ENCODE results near the gene MAP4K1.
"Not testable (repeated sequence)": the region's sequence is repeated elsewhere in the genome, so short reads cannot be mapped to it uniquely, and the experiment has no call there.

MAP4K1 gene

GRCh38 chr19:38571682-38572081 lies 46.1 kb downstream of the MAP4K1 start:
- DNase-seq (ENCODE audit: low read depth, low spot score) = no peak

DNA sequence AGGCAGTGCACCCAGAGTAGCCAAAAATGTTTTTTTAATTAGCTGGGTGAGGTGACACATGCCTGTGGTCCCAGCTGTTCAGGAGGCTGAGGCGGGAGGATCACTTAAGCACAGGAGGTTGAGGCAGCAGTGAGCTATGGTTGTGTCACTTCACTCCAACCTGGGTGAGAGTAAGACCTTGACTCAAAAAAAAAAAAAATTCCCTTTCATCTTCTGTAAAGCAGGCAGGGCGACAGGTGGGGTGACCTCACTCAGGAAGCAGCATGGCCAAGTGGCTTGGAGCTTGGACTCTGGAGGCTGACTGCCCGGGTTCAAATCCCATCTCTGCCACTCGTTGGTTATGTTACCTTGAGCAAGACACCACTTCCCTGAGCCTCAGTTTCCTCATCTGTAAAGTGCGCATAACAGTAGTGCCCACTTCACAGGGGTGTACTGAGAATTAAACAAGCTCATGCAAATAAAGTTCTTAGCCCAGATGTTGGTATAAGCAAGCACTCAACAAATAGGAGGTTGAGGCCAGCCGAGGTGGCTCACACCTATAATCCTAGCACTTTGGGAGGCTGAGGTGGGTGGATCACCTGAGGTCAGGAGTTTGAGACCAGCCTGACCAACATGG lies 48.3 kb downstream of the MAP4K1 start:
- DNase-seq (ENCODE audit: low read depth, low spot score) = no peak

DNA sequence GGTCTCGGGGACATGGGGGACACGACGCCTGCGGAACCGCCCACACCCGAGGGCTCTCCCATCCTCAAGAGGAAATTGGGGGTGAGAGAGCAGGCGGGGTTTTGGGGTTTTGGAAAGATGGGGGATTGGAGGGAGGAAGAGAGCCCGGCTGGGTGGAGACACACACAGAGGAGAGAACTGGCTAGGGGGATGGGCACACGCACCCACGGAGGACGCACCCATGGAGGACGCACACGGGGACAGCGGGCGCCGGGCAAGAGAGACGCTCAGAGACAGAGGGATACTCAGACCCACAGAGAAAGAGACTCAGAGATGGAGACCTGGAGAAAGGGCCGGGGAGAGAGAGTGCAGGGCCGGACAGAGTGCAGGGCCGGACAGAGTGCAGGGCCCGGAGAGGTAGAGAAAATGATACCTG lies 52.1 kb downstream of the MAP4K1 start:
- DNase-seq (ENCODE audit: low read depth, low spot score) = no peak

GRCh38 chr19:38564981-38565690 lies 52.6 kb downstream of the MAP4K1 start:
- DNase-seq (ENCODE audit: low read depth, low spot score) = peak; percentile 25

- DNase-seq (ENCODE audit: low read depth, low spot score) = no peak
These were observed 54.3 kb downstream of the MAP4K1 start for GRCh38 chr19:38563475-38563874.

DNA sequence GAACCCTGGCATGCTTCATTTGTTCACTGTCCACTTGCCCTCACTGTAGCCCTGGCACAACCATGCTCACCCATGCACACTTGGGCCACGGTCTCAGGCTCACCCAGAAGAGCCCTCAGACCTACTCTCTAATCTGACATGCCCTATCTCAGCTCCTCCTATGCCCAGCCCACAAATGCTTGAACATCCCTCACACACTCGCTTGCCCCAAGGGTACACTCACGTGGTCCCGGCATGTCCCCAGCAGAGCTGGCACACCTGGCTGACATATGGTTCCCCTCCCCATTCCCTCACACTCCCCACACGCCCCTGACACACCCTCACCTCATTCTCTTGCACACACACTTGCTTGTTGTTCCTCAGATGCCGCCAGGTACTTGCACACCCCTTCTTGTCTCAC lies 55.7 kb downstream of the MAP4K1 start:
- DNase-seq (ENCODE audit: low read depth, low spot score) = no peak

DNA sequence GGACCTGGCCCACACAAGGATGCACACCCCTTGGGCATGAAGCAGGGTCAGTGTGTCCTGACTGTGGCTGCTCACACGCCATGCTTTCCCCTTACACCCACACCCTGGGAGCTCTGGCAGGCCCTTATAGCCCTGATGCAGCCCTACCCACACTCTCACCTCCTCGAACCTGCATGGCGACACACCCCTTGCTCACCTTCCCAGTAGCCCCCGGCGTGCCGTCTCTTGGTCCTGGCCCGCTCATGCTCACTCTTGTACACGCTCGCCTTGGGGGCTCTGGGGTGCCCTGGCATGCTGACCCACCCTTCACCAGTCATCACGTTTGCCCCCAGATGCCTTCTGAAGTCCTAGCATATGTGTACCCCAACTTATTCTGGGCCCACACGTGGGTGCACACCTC lies 56.1 kb downstream of the MAP4K1 start:
- no peak for DNase-seq (ENCODE audit: low read depth, low spot score)

GRCh38 chr19:38561053-38561606 lies 56.6 kb downstream of the MAP4K1 start:
- DNase-seq (ENCODE audit: low read depth, low spot score) = no peak

GRCh38 chr19:38559428-38560401 lies 58.0 kb downstream of the MAP4K1 start:
- DNase-seq (ENCODE audit: low read depth, low spot score) = peak; percentile 19

GRCh38 chr19:38558933-38559332 lies 58.8 kb downstream of the MAP4K1 start:
- DNase-seq (ENCODE audit: low read depth, low spot score) = not testable (repeated sequence)

DNA sequence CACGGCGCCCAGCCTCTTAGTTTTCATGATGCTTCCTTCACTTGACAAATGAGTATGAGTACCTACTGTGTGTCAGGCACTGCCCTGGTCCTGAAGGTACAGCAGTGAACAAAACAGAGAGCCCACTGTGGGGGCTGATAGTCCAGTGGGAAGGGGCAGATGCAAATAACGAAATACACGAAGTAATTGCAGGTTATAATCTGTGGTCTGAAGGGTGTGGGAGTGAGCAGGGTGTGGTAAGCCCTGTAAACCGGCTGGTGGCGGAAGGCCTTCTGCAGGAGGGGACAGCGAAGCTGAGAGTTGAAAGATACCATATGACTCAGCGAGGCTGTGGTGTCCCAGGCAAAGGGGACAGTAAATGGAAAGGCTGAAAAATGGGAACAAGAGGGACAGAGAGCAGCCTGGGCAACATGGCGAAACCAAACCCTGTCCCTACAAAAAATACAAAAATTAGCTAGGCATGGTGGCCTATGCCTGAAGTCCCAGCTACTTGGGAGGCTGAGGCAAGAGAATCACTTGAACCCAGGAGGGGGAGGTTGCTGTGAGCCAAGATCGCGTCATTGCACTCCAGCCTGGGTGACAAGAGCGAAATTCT lies 60.5 kb downstream of the MAP4K1 start:
- no peak for DNase-seq (ENCODE audit: low read depth, low spot score)

DNA sequence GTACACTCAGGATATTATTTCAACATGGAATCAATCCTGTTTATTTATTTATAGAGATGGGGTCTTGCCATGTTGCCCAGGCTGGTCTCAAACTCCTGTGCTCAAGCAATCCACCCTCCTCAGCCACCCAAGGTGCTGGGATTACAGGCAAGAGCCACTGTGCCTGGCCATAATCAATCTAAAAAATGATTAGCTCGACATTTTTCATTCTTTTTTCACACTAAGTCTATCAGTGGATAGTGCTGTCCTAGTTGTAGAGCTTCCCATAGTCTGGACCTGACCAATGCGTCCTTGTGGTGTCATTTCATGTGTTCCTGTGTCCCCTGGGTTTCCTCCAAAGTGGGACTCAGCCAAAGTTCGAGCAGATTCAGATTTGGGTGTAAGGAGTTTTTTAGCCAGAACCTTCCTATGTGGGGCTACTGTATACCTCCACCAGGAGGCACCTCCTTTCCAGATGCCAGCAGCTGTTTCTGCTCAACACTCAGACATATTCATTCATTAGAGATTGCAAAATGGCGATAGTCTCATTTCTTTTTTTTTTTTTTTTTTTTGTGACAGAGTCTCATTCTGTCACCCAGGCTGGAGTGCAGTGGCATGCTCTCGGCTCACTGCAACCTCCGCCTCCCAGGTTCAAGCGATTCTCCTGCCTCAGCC lies 61.1 kb downstream of the MAP4K1 start:
- DNase-seq (ENCODE audit: low read depth, low spot score) = no peak

DNA sequence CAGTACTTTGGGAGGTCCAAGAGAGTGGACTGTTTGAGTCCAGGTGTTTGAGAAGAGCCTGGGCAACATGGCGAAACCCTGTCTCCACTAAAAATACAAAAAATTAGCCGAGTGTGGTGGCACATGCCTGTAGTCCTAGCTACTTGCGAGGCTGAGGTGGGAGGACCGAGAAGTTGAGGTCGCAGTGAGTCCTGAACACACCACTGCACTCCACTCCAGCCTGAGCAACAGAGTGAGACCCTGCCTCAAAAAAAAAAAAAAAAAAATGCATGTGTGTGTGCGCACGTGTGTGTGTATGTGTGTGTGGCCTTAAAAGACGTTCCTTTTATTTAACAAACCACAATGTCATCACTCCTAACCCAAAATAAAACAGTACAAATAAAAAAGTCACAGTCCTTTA lies 62.6 kb downstream of the MAP4K1 start:
- DNase-seq (ENCODE audit: low read depth, low spot score) = no peak

DNA sequence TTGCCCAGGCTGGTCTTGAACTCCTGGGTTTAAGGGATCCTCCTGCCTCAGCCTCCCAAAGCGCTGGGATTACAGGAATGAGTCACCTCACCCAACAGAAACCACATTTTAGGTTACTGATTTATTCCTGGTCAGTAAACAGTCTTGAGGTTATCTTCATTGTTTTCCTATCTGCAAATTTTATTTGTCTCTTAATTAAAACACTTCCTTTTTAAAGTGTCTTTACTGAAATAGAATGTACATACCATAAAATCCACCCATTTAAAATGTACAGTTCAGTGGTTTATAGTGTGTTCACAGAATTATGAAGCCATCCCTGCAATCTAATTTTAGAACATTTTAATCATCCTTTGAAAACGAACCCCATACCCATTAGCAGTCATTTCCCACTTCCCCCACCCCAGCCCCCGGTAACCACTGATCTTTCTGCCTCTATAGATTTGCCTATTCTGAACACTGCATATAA lies 63.0 kb downstream of the MAP4K1 start:
- DNase-seq (ENCODE audit: low read depth, low spot score) = no peak

DNA sequence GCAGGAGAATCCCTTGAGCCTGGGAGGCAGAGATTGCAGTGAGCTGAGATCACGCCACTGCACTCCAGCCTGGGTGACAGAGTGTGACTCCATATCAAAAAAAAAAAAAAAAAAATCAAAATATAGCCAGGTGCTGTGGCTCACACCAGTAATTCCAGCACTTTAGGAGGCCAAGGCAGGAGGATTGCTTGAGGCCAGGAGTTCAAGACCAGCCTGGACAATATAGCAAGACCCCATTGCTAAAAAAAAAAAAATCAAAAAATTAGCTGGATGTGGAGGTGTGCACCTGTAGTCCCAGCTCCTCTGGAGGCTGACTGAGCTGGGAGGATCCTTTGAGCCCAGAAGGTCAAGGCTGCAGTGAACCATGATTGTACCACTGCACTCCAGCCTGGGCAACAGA lies 64.5 kb downstream of the MAP4K1 start:
- DNase-seq (ENCODE audit: low read depth, low spot score) = not testable (repeated sequence)

DNA sequence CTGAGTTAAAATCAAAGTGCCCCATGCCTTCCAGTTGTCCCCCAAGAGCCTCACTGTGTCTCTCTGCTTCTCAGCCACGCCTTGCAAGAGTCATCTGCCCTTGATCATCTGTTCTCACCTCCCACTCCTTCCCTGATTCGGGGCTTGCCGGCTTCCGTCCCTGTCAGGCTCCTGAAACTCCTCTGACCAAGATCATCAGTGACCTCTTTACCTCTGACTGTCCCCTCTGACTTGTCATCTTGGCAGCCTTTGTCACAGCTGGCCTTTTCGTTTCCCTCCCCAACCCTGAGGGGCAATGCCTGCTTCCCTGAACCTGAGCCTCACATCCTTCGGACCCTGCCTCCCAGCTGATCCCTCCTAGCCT lies 66.3 kb downstream of the MAP4K1 start:
- no peak for DNase-seq (ENCODE audit: low read depth, low spot score)

DNA sequence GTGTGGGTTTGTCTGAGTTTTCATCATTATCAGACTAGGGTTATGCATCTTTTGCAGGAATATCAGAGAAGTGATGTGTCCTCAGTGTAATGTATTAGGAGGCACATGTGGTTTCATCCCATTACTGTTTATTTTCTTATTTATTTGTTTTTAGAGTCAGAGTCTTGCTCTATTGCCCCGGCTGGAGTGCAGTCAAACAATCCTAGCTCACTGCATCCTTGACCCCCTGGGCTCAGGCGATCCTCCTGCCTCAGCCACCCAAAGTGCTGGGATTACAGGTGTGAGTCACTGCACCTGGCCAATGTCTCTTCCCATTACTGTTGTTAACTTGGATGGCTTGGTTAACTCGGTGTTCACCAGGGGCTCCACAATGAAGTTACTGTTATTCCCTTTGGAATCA lies 67.4 kb downstream of the MAP4K1 start:
- no peak for DNase-seq (ENCODE audit: low read depth, low spot score)

- no peak for DNase-seq (ENCODE audit: low read depth, low spot score)
These were observed 67.8 kb downstream of the MAP4K1 start for GRCh38 chr19:38549942-38550341.

GRCh38 chr19:38549061-38549460 lies 68.7 kb downstream of the MAP4K1 start:
- no peak for DNase-seq (ENCODE audit: low read depth, low spot score)

GRCh38 chr19:38547421-38547820 lies 70.3 kb downstream of the MAP4K1 start:
- no peak for DNase-seq (ENCODE audit: low read depth, low spot score)

DNA sequence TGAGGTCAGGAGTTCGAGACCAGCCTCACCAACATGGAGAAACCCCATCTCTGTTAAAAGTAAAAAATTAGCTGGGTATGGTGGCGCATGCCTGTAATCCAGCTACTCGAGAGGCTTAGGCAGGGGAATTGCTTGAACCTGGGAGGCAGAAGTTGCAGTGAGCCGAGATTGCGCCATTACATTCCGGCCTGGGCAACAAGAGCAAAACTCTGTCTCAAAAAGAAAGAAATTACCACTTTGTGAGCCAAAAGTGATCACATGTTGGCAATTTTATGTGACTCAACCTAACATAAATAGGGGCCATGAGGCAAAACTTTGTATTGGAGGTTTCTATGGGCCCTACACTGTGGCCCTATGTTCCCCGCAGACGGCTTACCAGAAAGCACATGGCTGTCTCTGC lies 72.2 kb downstream of the MAP4K1 start:
- no peak for DNase-seq (ENCODE audit: low read depth, low spot score)

Data from astrocyte of the hippocampus (primary cell).